Caco-2 (cell line): Measurements from ENCODE around the gene KIF1A. TPM values are rescaled to one million over a fixed set of nuclear protein-coding genes. Genes with fewer than 3 reads are reported as not detected.

Experiments used
- BruUV-seq: library from RNA; stranded (reverse); fragments of 400-500 nt; replicated peaks from 2 replicates; lab custom pipeline; 2021; lab: Mats Ljungman, UMichigan
- CTCF ChIA-PET: fragments of 300-600 bp; sonication (Branson Sonifier 250); formaldehyde crosslinking; loops from one replicate; lab custom pipeline; 2022; ENCODE audit warnings: antibody characterized with exemption; lab: Charles Lee
- POLR2A ChIA-PET: fragments of 300-600 bp; sonication (Branson Sonifier 250); formaldehyde crosslinking; loops from one replicate; lab custom pipeline; 2022; ENCODE audit warnings: antibody characterized with exemption; lab: Charles Lee
- DNase-seq, 2 experiments: peaks; one replicate each; pipeline versions ENCODE4 v3.0.0 to v3.0.0-alpha.2; 2020 to 2022
- H3K27me3 ChIP-seq: replicated peaks from 2 replicates; pipeline ENCODE4 v1.6.0; 2011; ENCODE audit warnings: low read length; ENCODE audit not compliant: control insufficient read depth, insufficient read depth
- H3K36me3 ChIP-seq: 2 replicates; pipeline ENCODE4 v1.5.1; 2011; ENCODE audit warnings: low read length; ENCODE audit not compliant: control insufficient read depth, insufficient read depth
- H3K4me1 ChIP-seq: fragments of 250-450 bp; sonication (Bioruptor Pico); 2 replicates; pipeline ENCODE4 v1.5.1; 2020; ENCODE audit warnings: mild to moderate bottlenecking
- H3K4me3 ChIP-seq: 2 replicates; pipeline ENCODE4 v1.5.1; 2011; ENCODE audit warnings: low read depth, mild to moderate bottlenecking, control low read depth, low read length
- H3K9me3 ChIP-seq: fragments of 250-450 bp; sonication (Bioruptor Pico); 2 replicates; pipeline ENCODE4 v1.5.1; 2020; ENCODE audit warnings: mild to moderate bottlenecking, moderate library complexity
- H3K27ac Mint-ChIP-seq: one replicate; pipeline ENCODE4 v1.8.0; 2022; ENCODE audit warnings: mixed read lengths; ENCODE audit not compliant: unreplicated experiment
- H3K27me3 Mint-ChIP-seq: one replicate; pipeline ENCODE4 v1.8.0; 2022; ENCODE audit warnings: mixed read lengths; ENCODE audit not compliant: insufficient read depth, unreplicated experiment
- H3K36me3 Mint-ChIP-seq: one replicate; pipeline ENCODE4 v1.8.0; 2022; ENCODE audit warnings: mild to moderate bottlenecking, mixed read lengths; ENCODE audit not compliant: insufficient read depth, unreplicated experiment
- H3K4me1 Mint-ChIP-seq: one replicate; pipeline ENCODE4 v1.8.0; 2022; ENCODE audit warnings: low read depth, mixed read lengths; ENCODE audit not compliant: unreplicated experiment
- H3K4me3 Mint-ChIP-seq: one replicate; pipeline ENCODE4 v1.8.0; 2022; ENCODE audit warnings: mild to moderate bottlenecking, moderate library complexity, mixed read lengths; ENCODE audit not compliant: unreplicated experiment
- H3K9me3 Mint-ChIP-seq: one replicate; pipeline ENCODE4 v1.8.0; 2022; ENCODE audit warnings: mixed read lengths; ENCODE audit not compliant: unreplicated experiment
- CTCF ChIP-seq, 2 experiments: fragments of 200-600 bp in 1 of 2; IDR thresholded peaks; 1 replicate in 1 of 2; 2 replicates in 1 of 2; pipeline versions ENCODE4 v1.5.1 to v1.8.0; 2011 to 2022; ENCODE audit warnings: antibody characterized with exemption in 1 of 2, control low read depth in 1 of 2, inconsistent platforms in 1 of 2, low read depth in 1 of 2, low read length in 1 of 2, mild to moderate bottlenecking in 1 of 2, moderate library complexity in 1 of 2; ENCODE audit not compliant: insufficient read depth in 1 of 2, severe bottlenecking in 1 of 2, unreplicated experiment in 1 of 2
- intact Hi-C: fragments of 100-400 bp; cut with micrococcal nuclease; formaldehyde crosslinking; loops from one replicate; pipeline ENCODE4 v1.10.0; 2022; ENCODE audit not compliant: unreplicated experiment
- total RNA-seq: library from RNA; stranded (reverse); gene quantifications from 2 replicates; pipeline ENCODE4 v1.2.3, GENCODE V29; 2022

Gene KIF1A
- total RNA-seq, 1 experiment from 2014 or later = 33.1 TPM

DNA sequence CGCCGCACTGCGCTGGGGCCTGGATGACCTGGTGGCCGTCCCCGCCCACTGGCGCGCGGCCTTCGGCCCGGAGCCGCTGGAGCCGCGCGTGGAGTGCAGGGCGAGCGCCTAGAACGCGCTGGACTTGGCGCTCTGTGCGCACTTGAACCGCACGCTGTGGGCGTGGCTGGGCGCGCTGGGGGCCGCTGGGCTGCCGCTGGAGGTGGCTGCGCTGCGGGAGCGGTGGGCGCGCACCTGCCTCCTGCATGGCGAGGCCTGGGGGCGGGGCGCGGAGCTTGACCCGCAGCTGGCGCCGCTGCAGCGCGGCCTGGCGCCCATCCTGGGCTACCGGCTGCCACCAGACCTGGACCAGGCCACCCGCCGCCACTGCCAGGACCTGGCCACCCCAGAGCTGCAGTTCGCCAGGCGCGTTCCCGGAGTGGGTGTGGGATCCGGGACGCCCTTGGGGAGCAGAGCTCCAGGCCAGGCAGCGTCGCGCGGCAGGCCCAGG, 147.3 kb downstream of the KIF1A start:
- H3K27ac Mint-ChIP-seq = no peak overlapping the region
- no peaks in the 10 kb centered on the region for H3K4me1 Mint-ChIP-seq
- peaks cover 7% of the 10 kb centered on the region for H3K27me3 Mint-ChIP-seq
- H3K9me3 Mint-ChIP-seq = no peaks in the 10 kb centered on the region
- no peak overlapping the region for H3K4me3 Mint-ChIP-seq
- no peak overlapping the region for H3K4me3 ChIP-seq
- POLR2A ChIA-PET = no interaction called here
- intact Hi-C loops = no loop called here
- no peak for TF ChIP-seq CTCF (IDR thresholded peaks at IDR 0.05; ENCODE audit: insufficient read depth in 1 of 2, low read depth in 1 of 2, low read length in 1 of 2, severe bottlenecking in 1 of 2, unreplicated experiment in 1 of 2)
- BruUV-seq = no TSS peak
- no peak for DNase-seq
- H3K4me1 ChIP-seq = no peaks in the 10 kb centered on the region
- H3K36me3 Mint-ChIP-seq = no peaks in the 10 kb centered on the region
- H3K9me3 ChIP-seq = no peaks in the 10 kb centered on the region
- no peaks in the 10 kb centered on the region for H3K36me3 ChIP-seq
- no peaks in the 10 kb centered on the region for H3K27me3 ChIP-seq
- CTCF ChIA-PET = no interaction called here

- POLR2A ChIA-PET = no interaction called here
- Mint-ChIP-seq H3K27ac (no peak overlapping the region), H3K4me3 (no peak overlapping the region), H3K4me1 (no peaks in the 10 kb centered on the region), H3K27me3 (peaks cover 11% of the 10 kb centered on the region), H3K9me3 (no peaks in the 10 kb centered on the region), H3K36me3 (no peaks in the 10 kb centered on the region)
- no peak for DNase-seq
- Histone ChIP-seq H3K4me1 (no peaks in the 10 kb centered on the region), H3K36me3 (no peaks in the 10 kb centered on the region), H3K27me3 (no peaks in the 10 kb centered on the region), H3K4me3 (no peak overlapping the region), H3K9me3 (no peaks in the 10 kb centered on the region)
- CTCF ChIA-PET = no interaction called here
- intact Hi-C loops = no loop called here
- TF ChIP-seq CTCF (IDR thresholded peaks at IDR 0.05; ENCODE audit: insufficient read depth in 1 of 2, low read depth in 1 of 2, low read length in 1 of 2, severe bottlenecking in 1 of 2, unreplicated experiment in 1 of 2) = no peak
- no TSS peak for BruUV-seq
These were observed 147.8 kb downstream of the KIF1A start for GRCh38 chr2:240672076-240672700.

DNA sequence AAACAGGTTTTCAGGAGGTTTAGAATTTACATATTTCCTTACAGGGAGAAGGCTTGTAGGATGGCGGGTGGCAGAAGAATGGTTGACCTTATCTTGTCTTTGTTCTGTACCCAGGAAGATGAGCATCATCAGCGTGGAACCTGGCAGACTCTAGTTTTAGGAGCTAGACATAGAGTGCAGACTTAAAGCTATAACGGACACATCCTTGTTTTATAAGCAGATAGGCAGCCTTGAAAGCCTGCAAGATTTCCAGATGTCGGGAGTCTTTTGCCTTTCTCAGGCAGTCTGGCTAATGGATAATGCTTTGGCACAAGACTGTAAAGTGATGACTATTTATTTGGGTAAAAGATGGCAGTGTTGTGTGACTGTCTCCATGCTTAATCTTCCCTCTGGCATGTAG, 149.1 kb downstream of the KIF1A start:
- no peak for DNase-seq
- BruUV-seq = no TSS peak
- intact Hi-C loops = no loop called here
- Histone ChIP-seq H3K4me3 (no peak overlapping the region), H3K36me3 (no peaks in the 10 kb centered on the region), H3K4me1 (no peaks in the 10 kb centered on the region), H3K27me3 (no peaks in the 10 kb centered on the region), H3K9me3 (no peaks in the 10 kb centered on the region)
- Mint-ChIP-seq H3K36me3 (no peaks in the 10 kb centered on the region), H3K27ac (no peak overlapping the region), H3K27me3 (peaks cover 13% of the 10 kb centered on the region), H3K9me3 (no peaks in the 10 kb centered on the region), H3K4me1 (no peaks in the 10 kb centered on the region), H3K4me3 (no peak overlapping the region)
- no peak for TF ChIP-seq CTCF (IDR thresholded peaks at IDR 0.05; ENCODE audit: insufficient read depth in 1 of 2, low read depth in 1 of 2, low read length in 1 of 2, severe bottlenecking in 1 of 2, unreplicated experiment in 1 of 2)
- ChIA-PET POLR2A (interaction anchor here (0.6 kb wide), 1 partner anchor 722 kb away, joined by 3 read pairs; no protein-coding TSS in a partner anchor), CTCF (no interaction called here)
